NCI-H345 treated with DMSO at 0.1 percent for 48 hours (cell line): ENCODE results near the gene ATP6V1G3.
"Not testable (repeated sequence)": the region's sequence is repeated elsewhere in the genome, so short reads cannot be mapped to it uniquely, and the experiment has no call there.

Source experiments
- DNase-seq: peaks from one replicate; lab custom pipeline; 2025; ENCODE audit not compliant: unreplicated experiment; lab: John Stamatoyannopoulos, UW

ATP6V1G3 gene

GRCh38 chr1:198498103-198498385, 42.4 kb downstream of the ATP6V1G3 start:
- no peak for DNase-seq

- DNase-seq: no peak
Measured at GRCh38 chr1:198497326-198498102, 43.0 kb downstream of the ATP6V1G3 start.

GRCh38 chr1:198496216-198497143, 44.0 kb downstream of the ATP6V1G3 start:
- no peak for DNase-seq

GRCh38 chr1:198495631-198496030, 44.8 kb downstream of the ATP6V1G3 start:
- no peak for DNase-seq

- no peak for DNase-seq
Measured at GRCh38 chr1:198494658-198495103, 45.8 kb downstream of the ATP6V1G3 start.

- DNase-seq: no peak
Measured at GRCh38 chr1:198494139-198494538, 46.3 kb downstream of the ATP6V1G3 start.

- DNase-seq: no peak
Measured at GRCh38 chr1:198493329-198493728, 47.2 kb downstream of the ATP6V1G3 start.

- no peak for DNase-seq
Measured at GRCh38 chr1:198492872-198493271, 47.6 kb downstream of the ATP6V1G3 start.

GRCh38 chr1:198491596-198491995, 48.9 kb downstream of the ATP6V1G3 start:
- no peak for DNase-seq

- DNase-seq: no peak
Measured at GRCh38 chr1:198491028-198491427, 49.5 kb downstream of the ATP6V1G3 start.

GRCh38 chr1:198490224-198490623, 50.3 kb downstream of the ATP6V1G3 start:
- DNase-seq: no peak

GRCh38 chr1:198486903-198487302, 53.6 kb downstream of the ATP6V1G3 start:
- DNase-seq: no peak

- no peak for DNase-seq
Measured at GRCh38 chr1:198483645-198484044, 56.8 kb downstream of the ATP6V1G3 start.

- no peak for DNase-seq
Measured at GRCh38 chr1:198483006-198483405, 57.5 kb downstream of the ATP6V1G3 start.

GRCh38 chr1:198481661-198482060, 58.8 kb downstream of the ATP6V1G3 start:
- DNase-seq: no peak

- no peak for DNase-seq
Measured at GRCh38 chr1:198480876-198481275, 59.6 kb downstream of the ATP6V1G3 start.

- DNase-seq: not testable (repeated sequence)
Measured at GRCh38 chr1:198477354-198477753, 63.1 kb downstream of the ATP6V1G3 start.
